ENCODE data around the gene SOSTDC1. TPM values are rescaled to one million over a fixed set of nuclear protein-coding genes. Genes with fewer than 3 reads are reported as not detected.

The SOSTDC1 gene
- total RNA-seq, 4 donors from 2014 or later, result not detected

- TF ChIP-seq, protein P1, sequence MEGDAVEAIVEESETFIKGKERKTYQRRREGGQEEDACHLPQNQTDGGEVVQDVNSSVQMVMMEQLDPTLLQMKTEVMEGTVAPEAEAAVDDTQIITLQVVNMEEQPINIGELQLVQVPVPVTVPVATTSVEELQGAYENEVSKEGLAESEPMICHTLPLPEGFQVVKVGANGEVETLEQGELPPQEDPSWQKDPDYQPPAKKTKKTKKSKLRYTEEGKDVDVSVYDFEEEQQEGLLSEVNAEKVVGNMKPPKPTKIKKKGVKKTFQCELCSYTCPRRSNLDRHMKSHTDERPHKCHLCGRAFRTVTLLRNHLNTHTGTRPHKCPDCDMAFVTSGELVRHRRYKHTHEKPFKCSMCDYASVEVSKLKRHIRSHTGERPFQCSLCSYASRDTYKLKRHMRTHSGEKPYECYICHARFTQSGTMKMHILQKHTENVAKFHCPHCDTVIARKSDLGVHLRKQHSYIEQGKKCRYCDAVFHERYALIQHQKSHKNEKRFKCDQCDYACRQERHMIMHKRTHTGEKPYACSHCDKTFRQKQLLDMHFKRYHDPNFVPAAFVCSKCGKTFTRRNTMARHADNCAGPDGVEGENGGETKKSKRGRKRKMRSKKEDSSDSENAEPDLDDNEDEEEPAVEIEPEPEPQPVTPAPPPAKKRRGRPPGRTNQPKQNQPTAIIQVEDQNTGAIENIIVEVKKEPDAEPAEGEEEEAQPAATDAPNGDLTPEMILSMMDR (IDR thresholded peaks at IDR 0.05; ENCODE audit: low read depth), result no peak
These were observed 4.6 kb downstream of the SOSTDC1 start for GRCh38 chr7:16460789-16461493.

GRCh38 chr7:16455591-16455990 is 9.9 kb downstream of the SOSTDC1 start:
- TF ChIP-seq, protein P1 (IDR thresholded peaks at IDR 0.05; ENCODE audit: low read depth), result no peak

GRCh38 chr7:16450366-16450765 is 15.2 kb downstream of the SOSTDC1 start:
- TF ChIP-seq, protein P1 (IDR thresholded peaks at IDR 0.05; ENCODE audit: low read depth), result no peak

- TF ChIP-seq, protein P1 (IDR thresholded peaks at IDR 0.05; ENCODE audit: low read depth), result no peak
These were observed 17.7 kb downstream of the SOSTDC1 start for GRCh38 chr7:16447876-16448275.

GRCh38 chr7:16446508-16446907 is 19.0 kb downstream of the SOSTDC1 start:
- TF ChIP-seq, protein P1 (IDR thresholded peaks at IDR 0.05; ENCODE audit: low read depth), result no peak

DNA sequence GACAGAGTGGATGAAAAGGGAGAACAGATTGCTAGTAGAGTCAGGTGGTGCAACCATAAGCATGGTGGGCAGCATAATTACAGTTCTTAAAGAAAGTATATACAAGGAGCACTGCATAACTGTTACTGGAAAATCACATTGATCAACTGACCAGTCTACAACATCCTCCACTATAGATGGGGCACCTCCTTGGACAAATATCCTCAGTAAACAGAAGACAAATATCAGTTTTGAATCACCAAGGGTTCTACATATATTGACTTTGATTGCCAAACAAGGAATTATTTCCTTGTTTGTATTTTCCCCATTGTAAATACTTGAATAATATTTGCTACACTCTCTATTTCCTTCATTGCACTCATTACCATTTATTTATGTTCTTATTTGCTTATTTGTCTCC is 26.6 kb downstream of the SOSTDC1 start:
- TF ChIP-seq, protein P1 (IDR thresholded peaks at IDR 0.05; ENCODE audit: low read depth), result no peak

DNA sequence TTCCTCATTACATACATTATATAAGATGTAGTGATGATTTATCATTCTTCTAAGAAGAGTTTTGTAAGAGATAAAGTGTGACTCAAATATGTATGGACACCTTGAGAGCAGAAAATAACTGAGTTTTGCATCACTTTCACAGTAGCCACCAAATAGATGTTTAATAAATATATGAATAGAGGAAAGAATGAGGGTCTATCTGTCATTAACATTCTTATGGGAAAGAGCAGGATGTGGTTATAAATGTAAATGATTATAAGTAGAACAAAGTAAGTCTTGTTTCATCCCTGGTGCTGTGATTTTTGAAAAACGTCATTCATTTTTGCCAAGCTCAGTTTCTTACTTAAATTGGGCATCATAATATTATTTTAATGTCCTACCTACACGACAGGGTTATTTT is 29.2 kb downstream of the SOSTDC1 start:
- TF ChIP-seq, protein P1 (IDR thresholded peaks at IDR 0.05; ENCODE audit: low read depth), result no peak
